H54 (cell line): ENCODE data around the gene RNPEP.
"Not testable (repeated sequence)": the region's sequence is repeated elsewhere in the genome, so short reads cannot be mapped to it uniquely, and the experiment has no call there.

Experiments used
- DNase-seq: peaks from one replicate; pipeline ENCODE4 v3.0.0; 2011; ENCODE audit warnings: low spot score, mixed read lengths; ENCODE audit not compliant: insufficient read length
- FAIRE-seq: peaks from 3 replicates; lab custom pipeline; 2011; peaks lifted over from hg19 to GRCh38; lab: Jason Lieb, UNC
- POLR2A ChIP-seq: IDR thresholded peaks from 2 replicates; pipeline ENCODE4 v1.6.1; 2011; ENCODE audit warnings: low read depth, mild to moderate bottlenecking, low read length

Gene RNPEP

DNA sequence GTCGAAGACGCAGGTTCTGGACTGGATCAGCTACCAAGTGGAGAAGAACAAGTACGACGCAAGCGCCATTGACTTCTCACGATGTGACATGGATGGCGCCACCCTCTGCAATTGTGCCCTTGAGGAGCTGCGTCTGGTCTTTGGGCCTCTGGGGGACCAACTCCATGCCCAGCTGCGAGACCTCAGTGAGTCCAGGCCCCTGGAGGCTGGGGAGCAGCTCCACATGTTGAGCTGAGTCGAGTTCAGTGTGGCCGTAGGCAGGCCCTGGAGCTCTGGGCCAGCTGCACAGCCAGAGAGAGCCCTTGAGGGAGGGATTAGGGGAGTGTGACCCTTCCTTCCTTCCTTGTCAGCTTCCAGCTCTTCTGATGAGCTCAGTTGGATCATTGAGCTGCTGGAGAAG is 29.5 kb downstream of the RNPEP start:
- no peak for DNase-seq
- TF ChIP-seq POLR2A, result no peak
- no peak for FAIRE-seq

DNA sequence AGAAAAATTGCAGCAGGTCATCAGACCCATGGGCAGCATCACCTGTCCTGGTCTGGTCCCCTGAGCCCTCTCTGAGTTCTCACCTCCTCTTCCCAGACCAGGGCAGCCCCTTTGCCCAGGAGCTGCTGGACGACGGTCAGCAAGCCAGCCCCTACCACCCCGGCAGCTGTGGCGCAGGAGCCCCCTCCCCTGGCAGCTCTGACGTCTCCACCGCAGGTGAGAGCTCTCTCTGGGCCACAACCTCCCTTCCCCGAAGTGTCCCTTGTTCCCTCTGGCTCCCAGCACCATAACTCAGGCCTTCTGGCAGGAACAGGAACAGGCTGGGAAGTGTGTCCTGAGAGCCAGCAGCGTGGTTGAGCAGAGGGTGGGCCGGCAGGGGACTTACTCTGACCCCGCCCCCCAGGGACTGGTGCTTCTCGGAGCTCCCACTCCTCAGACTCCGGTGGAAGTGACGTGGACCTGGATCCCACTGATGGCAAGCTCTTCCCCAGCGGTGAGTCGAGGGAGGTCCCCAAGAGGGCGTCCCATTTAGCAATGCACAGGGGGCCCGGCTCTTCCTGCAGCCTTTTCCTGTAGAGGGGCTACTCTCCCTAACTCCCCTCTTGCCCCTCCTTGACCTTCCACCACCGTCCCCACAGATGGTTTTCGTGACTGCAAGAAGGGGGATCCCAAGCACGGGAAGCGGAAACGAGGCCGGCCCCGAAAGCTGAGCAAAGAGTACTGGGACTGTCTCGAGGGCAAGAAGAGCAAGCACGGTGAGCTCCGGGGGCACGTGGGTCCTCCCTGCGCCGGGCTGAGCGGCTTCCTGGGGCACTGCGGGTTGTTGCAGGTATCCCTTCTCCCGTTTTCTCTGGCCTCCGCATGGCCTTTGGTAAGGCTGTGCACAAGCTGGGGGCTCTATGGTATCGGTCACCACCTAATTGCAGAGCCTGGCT is 30.4 kb downstream of the RNPEP start:
- FAIRE-seq (no peak), DNase-seq (no peak)
- no peak for TF ChIP-seq POLR2A

DNA sequence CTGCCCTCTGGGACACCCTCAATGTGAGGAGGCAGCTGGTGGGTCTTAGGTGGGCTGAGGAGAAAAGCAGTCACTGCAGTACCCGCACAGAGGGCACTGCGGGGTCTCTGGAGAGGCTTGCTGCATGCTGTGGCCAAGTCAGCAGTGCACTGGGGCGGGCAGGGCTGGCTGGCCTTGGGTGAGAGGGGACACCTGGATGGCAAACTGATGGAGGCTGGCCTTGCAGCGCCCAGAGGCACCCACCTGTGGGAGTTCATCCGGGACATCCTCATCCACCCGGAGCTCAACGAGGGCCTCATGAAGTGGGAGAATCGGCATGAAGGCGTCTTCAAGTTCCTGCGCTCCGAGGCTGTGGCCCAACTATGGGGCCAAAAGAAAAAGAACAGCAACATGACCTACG is 31.2 kb downstream of the RNPEP start:
- FAIRE-seq (no peak), DNase-seq (no peak)
- TF ChIP-seq POLR2A, result no peak

DNA sequence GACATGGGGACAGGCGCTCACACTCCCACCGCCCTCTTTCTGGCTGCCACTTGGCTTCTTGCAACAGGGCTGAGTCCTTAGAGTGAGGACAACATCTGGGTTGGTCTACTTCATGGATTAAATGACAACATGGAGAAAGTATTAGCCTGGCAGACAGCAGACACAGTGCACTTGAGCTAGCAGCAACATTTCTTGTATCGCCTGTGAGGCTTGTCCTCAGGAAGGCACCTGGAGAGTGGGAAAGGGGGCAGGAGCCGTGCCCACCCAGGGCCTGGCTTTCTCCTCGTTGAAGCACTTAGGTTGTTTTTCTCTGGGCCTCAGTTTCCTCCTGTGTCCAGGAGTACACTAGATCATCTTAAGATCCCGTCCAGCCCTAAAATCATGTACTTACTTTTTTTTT is 31.6 kb downstream of the RNPEP start:
- FAIRE-seq (no peak), DNase-seq (no peak)
- no peak for TF ChIP-seq POLR2A

DNA sequence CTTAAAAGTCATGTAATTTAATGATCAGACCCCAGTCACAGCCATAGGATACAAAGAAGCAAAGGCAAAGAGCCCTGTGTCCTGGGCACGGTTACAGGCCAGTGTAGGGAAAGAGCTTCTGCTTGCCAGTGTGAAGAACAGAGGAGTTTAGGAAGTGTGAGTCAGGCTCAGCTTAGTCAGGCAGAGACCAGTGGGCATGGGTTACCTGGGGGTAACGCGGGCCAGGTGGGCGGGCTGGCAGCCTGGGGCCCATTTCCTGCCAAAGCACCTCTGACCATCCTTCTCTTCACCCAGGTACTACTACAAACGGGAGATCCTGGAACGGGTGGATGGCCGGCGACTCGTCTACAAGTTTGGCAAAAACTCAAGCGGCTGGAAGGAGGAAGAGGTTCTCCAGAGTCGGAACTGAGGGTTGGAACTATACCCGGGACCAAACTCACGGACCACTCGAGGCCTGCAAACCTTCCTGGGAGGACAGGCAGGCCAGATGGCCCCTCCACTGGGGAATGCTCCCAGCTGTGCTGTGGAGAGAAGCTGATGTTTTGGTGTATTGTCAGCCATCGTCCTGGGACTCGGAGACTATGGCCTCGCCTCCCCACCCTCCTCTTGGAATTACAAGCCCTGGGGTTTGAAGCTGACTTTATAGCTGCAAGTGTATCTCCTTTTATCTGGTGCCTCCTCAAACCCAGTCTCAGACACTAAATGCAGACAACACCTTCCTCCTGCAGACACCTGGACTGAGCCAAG is 32.6 kb downstream of the RNPEP start:
- FAIRE-seq (no peak), DNase-seq (no peak)
- no peak for TF ChIP-seq POLR2A

DNA sequence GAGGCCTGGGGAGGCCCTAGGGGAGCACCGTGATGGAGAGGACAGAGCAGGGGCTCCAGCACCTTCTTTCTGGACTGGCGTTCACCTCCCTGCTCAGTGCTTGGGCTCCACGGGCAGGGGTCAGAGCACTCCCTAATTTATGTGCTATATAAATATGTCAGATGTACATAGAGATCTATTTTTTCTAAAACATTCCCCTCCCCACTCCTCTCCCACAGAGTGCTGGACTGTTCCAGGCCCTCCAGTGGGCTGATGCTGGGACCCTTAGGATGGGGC is 33.2 kb downstream of the RNPEP start:
- no peak for DNase-seq
- FAIRE-seq, result no peak
- no peak for TF ChIP-seq POLR2A

DNA sequence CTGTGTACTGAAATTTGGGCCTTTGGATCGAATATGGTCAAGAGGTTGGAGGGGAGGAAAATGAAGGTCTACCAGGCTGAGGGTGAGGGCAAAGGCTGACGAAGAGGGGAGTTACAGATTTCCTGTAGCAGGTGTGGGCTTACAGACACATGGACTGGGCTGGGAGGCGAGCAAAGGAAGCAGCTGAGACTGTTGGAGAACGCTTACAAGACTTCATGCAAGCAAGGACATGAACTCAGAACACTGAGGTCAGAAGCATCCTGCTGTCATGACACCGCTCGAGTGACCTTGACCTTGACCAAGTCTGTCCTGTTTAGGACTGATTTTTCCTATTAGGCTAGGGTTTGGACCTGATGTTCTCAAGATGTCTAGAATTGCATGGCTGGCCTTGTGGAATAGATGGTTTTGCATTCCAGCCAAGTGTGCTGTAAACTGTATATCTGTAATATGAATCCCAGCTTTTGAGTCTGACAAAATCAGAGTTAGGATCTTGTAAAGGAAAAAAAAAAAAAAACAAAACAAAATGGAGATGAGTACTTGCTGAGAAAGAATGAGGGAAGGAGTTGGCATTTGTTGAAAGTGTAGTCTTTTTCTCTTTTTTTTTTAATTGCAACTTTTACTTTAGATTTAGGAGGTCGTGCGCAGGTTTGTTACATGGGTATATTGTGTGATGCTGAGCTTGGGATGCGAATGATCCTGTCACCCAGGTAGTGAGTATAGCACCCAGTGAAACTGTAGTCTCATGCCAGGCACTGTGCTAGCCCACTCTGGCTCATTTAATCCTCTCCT is 33.8 kb downstream of the RNPEP start:
- FAIRE-seq (no peak), DNase-seq (no peak)
- no peak for TF ChIP-seq POLR2A

DNA sequence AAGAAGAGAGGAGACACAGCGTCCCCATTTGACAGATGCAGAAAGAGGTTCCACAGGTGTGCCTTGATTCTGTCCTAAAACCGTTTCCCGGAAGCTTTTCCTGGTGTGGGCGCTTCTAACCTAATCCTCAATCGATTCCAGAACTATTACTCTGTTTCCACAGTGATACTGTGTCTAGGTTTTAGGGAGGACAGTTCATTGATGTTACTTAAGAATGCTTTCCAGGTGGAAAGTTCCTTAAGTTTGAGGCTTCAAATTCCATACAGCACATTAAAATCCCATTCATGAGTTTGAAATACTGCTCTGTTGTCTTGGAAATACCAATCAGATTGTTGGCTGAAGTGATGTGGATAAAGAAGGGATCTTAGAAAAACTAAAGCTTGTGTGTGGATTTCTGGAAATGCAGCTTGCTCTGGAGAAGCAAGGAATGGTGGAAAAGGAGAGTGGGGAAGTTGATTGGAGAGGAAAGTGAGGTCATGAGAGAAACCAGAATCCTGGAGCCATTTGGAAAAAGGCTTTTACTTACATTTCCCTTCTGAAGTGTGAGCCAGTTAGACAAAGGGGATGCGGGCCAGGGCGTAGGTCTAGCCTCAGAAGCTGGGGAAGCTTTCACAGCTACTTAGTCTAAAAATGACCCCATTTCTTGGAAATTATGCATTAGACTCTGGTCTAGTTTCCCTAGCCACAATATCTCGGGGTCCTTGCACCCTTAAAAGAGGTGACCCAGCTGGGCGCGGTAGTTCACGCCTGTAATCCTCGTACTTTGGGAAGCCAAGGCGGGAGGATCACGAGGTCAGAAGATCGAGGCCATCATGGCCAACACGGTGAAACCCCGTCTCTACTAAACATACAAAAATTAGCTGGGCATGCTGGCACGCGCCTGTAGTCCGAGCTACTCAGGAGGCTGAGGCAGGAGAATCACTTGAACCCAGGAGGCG is 34.6 kb downstream of the RNPEP start:
- TF ChIP-seq POLR2A, result no peak
- DNase-seq (no peak), FAIRE-seq (no peak)

DNA sequence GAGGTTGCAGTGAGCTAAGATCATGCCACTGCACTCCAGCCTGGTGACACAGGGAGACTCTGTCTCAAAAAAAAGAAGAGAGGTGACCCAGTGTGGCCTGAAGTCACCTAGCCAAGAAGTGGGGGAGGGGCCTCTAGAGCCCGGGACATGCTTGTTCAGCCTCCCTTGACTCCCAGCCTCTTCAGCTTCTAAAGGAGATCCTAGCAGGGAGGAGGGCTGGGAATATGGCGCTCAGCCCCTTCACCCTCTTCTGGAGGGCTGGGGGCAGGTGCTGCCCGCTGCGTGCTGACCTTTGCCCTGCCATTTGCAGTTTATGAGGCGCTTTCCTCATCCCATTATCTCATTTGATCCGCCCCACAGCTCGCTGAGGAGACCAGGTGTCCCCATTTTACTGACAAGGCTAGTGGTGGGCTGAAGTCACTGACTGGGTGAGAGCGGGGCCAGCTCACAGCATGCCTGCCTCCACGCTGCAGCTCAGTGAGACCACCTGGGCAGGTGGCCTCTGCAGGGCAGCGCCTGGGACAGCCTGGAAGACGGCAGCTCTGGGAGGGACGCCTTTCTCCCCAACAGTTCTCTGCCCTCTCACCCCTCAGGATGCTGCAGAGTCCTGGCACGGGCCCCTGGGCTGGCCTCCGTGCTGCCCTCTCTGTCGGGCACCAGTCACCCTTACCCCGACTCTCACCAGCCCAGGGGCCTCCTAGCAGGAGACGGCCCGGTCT is 35.5 kb downstream of the RNPEP start:
- TF ChIP-seq POLR2A, result no peak
- no peak for DNase-seq
- FAIRE-seq, result no peak

DNA sequence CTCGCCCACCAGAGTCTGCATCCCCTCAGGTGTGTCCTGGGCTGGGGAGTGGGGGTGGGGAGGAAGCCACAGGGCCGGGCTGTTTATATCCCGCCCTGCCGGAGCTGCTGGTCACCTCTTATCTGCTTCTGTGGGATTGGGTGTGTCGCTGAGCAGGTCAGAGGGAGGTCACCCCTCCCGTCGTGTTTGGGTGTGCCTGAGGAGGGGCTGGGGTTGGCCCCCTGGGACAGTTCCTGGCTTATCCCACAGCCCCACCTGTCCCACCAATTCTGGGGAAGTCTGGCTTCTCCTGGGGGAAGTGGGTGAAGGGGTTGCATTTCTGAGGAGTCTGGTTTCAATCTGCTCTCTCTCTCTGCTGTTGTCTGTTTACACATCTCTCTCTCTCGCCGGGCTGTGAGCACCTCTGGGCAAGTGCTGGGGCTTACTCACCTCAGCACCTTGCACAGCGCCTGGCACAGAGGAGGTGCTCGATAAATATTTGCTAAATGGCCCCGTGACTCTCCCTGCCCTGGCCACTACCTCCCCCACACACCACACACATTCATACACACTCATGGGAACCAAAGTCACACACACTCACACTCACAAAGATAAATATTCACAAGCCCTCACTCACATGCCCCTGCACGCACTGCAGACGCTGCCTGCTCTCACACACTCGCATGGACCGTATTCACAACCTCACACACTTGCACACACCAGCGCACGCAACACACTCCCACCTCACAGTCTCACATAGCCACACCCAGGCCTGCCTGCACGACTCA is 36.2 kb downstream of the RNPEP start:
- DNase-seq (no peak), FAIRE-seq (no peak)
- no peak for TF ChIP-seq POLR2A

DNA sequence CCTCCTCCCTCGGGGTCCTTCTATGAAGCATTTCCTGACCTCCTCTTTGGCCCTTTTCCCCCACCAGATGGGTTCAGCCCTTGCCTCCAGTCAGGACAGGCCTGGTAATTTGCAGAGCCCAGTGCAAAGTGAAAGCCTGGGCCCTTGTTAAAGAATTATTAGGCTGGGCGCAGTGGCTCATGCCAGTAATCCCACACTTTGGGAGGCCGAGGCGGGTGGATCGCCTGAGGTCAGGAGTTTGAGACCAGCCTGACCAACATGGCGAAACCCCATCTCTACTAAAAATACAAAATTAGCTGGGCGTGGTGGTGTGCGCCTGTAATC is 36.7 kb downstream of the RNPEP start:
- not testable (repeated sequence) for FAIRE-seq, DNase-seq

DNA sequence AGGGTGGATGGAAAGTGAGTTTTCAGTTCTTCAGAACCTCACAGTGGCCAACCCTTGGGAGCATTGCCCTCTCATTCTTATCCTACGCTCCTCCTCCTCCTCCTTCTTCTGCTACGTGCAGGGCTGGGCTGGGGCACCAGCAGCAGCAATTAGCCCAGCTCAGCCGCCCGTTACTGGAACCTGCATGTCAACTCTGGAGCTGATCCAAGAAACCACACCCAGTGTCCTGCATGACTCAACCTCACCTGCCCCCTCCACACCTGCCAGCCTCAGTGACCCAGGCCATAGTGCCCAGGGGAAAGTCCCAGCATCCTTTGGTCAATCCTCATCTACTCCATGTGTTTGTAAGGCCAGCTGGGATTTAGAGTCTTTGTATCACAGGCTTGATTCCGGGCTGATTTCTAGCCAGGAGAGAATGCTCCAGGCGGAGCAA is 40.6 kb downstream of the RNPEP start:
- FAIRE-seq, result no peak
- no peak for DNase-seq
- no peak for TF ChIP-seq POLR2A

DNA sequence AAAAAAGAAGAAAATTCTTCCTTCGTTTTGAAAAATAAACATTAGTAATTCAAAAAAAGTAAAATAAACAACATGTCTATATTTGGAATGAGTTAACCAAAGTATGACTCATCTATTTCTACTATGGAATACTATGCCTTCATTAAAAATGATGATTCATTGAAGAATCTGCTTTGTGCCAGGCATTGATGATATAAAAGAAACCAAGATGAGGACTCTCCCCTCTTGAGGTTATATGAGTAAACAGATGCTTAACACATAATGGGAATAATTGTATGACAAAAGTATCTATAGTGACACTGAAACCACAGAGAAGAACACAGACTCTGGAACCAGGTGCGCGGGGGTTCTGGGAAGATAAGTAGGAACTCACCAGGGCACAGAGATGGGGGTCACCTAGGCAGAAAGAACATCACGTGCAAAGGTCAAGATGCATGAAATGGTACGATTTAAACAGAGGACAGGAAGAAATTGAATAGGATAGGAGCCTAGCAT is 46.8 kb downstream of the RNPEP start:
- DNase-seq, result peak; percentile 60
- no peak for FAIRE-seq
- TF ChIP-seq POLR2A, result no peak
